Endodermal cell (in vitro differentiated cells): Measurements from ENCODE around the gene SPEM2. TPM values are rescaled to one million over a fixed set of nuclear protein-coding genes. Genes with fewer than 3 reads are reported as not detected.

Experiments used
- DNase-seq: peaks from one replicate; pipeline ENCODE4 v3.0.0-alpha.2; 2017
- H3K27ac ChIP-seq: 2 replicates; pipeline ENCODE4 v1.5.1; 2013; ENCODE audit warnings: mild to moderate bottlenecking, low read depth, low read length, moderate library complexity
- H3K27me3 ChIP-seq: 2 replicates; pipeline ENCODE4 v1.6.1; 2013; ENCODE audit warnings: mild to moderate bottlenecking, low read length, moderate library complexity; ENCODE audit not compliant: insufficient read depth, control insufficient read depth, poor library complexity, severe bottlenecking
- H3K36me3 ChIP-seq: 2 replicates; pipeline ENCODE4 v1.7.0; 2013; ENCODE audit warnings: mild to moderate bottlenecking, low read length, moderate library complexity; ENCODE audit not compliant: control insufficient read depth, insufficient read depth
- H3K4me1 ChIP-seq: one replicate; pipeline ENCODE4 v1.7.0; 2013; ENCODE audit warnings: low read length; ENCODE audit not compliant: control insufficient read depth, insufficient read depth
- H3K4me3 ChIP-seq: 2 replicates; pipeline ENCODE4 v1.5.1; 2013; ENCODE audit warnings: mild to moderate bottlenecking, low read length, moderate library complexity
- H3K9ac ChIP-seq: 2 replicates; pipeline ENCODE4 v1.6.1; 2013; ENCODE audit warnings: mild to moderate bottlenecking, low read length, moderate library complexity; ENCODE audit not compliant: poor library complexity, severe bottlenecking; ENCODE audit errors: extremely low read depth
- H3K9me3 ChIP-seq: 2 replicates; pipeline ENCODE4 v1.6.1; 2013; ENCODE audit warnings: mild to moderate bottlenecking, low read length, moderate library complexity; ENCODE audit not compliant: control insufficient read depth
- H3K27ac Mint-ChIP-seq: 2 replicates; pipeline ENCODE4 v1.8.0; 2020; ENCODE audit warnings: mixed read lengths
- H3K27me3 Mint-ChIP-seq: 2 replicates; pipeline ENCODE4 v1.8.0; 2021; ENCODE audit warnings: mild to moderate bottlenecking, mixed read lengths; ENCODE audit not compliant: insufficient read depth
- H3K36me3 Mint-ChIP-seq: 2 replicates; pipeline ENCODE4 v1.8.0; 2020; ENCODE audit warnings: low read depth, mixed read lengths
- H3K4me1 Mint-ChIP-seq: 2 replicates; pipeline ENCODE4 v1.8.0; 2020; ENCODE audit warnings: mixed read lengths
- H3K4me3 Mint-ChIP-seq: 2 replicates; pipeline ENCODE4 v1.8.0; 2020; ENCODE audit warnings: mild to moderate bottlenecking, moderate library complexity, mixed read lengths
- H3K9me3 Mint-ChIP-seq: 2 replicates; pipeline ENCODE4 v1.8.0; 2020; ENCODE audit warnings: mild to moderate bottlenecking, mixed read lengths
- CTCF ChIP-seq: fragments of 200-600 bp; sonication (generic); conservative IDR thresholded peaks from 2 replicates; pipeline ENCODE4 v1.5.0; 2021; ENCODE audit warnings: antibody characterized with exemption, mild to moderate bottlenecking
- WGBS, 2 experiments: methylation state at CpG; one replicate each; pipeline versions ENCODE4 v1.1.5 to v1.1.7; 2013; ENCODE audit warnings: missing lambda C conversion rate in 2 of 2, mixed read lengths in 1 of 2; ENCODE audit not compliant: insufficient coverage in 1 of 2, insufficient read length in 1 of 2; 5-methylcytosine and 5-hydroxymethylcytosine counted together
- total RNA-seq, 2 donors: library from RNA; stranded (reverse); fragmentation: NEBNext Ultra II Directional in 1 of 2; extraction: Animal tissue kit (Norgen Biotek cat#: 25700) in 1 of 2; gene quantifications; 2 replicates in 1 of 2; 3 replicates in 1 of 2; pipeline ENCODE4 v1.2.1, GENCODE V29; 2021

Gene SPEM2
- total RNA-seq, 2 donors from 2014 or later, result not detected

- no peaks in the 10 kb centered on the region for H3K27me3 ChIP-seq
- peaks cover 43% of the 10 kb centered on the region for H3K36me3 ChIP-seq
- Mint-ChIP-seq H3K27me3 (peaks cover 8% of the 10 kb centered on the region), H3K9me3 (no peaks in the 10 kb centered on the region), H3K4me1 (no peaks in the 10 kb centered on the region), H3K27ac (no peak overlapping the region), H3K36me3 (peaks cover 46% of the 10 kb centered on the region), H3K4me3 (no peak overlapping the region)
- no peaks in the 10 kb centered on the region for H3K4me1 ChIP-seq
- no peak overlapping the region for H3K4me3 ChIP-seq
- whole genome bisulfite sequencing, 2 experiments, result 88 to 90% methylated on average over 2 to 6 of the region's 6 CpGs
- TF ChIP-seq CTCF, result no peak
- H3K9ac ChIP-seq, result no peak overlapping the region
- DNase-seq, result no peak
- H3K27ac ChIP-seq, result no peak overlapping the region
- no peaks in the 10 kb centered on the region for H3K9me3 ChIP-seq
Observed at GRCh38 chr17:7413346-7413985, 11.9 kb upstream of the SPEM2 start.

GRCh38 chr17:7414837-7415236, 10.6 kb upstream of the SPEM2 start:
- H3K27ac ChIP-seq, result no peak overlapping the region
- DNase-seq, result no peak
- H3K4me3 ChIP-seq, result no peak overlapping the region
- Mint-ChIP-seq H3K4me1 (no peaks in the 10 kb centered on the region), H3K9me3 (no peaks in the 10 kb centered on the region), H3K27me3 (no peaks in the 10 kb centered on the region), H3K4me3 (no peak overlapping the region), H3K27ac (no peak overlapping the region), H3K36me3 (peaks cover 35% of the 10 kb centered on the region)
- H3K9me3 ChIP-seq, result no peaks in the 10 kb centered on the region
- WGBS, 2 experiments, result 87 to 88% methylated on average over 10 to 14 of the region's 14 CpGs
- H3K36me3 ChIP-seq, result peaks cover 31% of the 10 kb centered on the region
- H3K4me1 ChIP-seq, result no peaks in the 10 kb centered on the region
- TF ChIP-seq CTCF, result no peak
- H3K9ac ChIP-seq, result no peak overlapping the region
- no peaks in the 10 kb centered on the region for H3K27me3 ChIP-seq

- Mint-ChIP-seq H3K36me3 (peaks cover 25% of the 10 kb centered on the region), H3K4me3 (no peak overlapping the region)
- H3K9me3 ChIP-seq, result no peaks in the 10 kb centered on the region
Observed at GRCh38 chr17:7415784-7416183, 9.6 kb upstream of the SPEM2 start.

More at GRCh38 chr17:7415784-7416183, 9.6 kb upstream of the SPEM2 start:
- Mint-ChIP-seq H3K4me1 (no peaks in the 10 kb centered on the region), H3K27me3 (no peaks in the 10 kb centered on the region), H3K9me3 (no peaks in the 10 kb centered on the region), H3K27ac (no peak overlapping the region)
- H3K36me3 ChIP-seq, result peaks cover 21% of the 10 kb centered on the region
- DNase-seq, result no peak
- no peak for TF ChIP-seq CTCF
- H3K4me3 ChIP-seq, result no peak overlapping the region
- WGBS, 2 experiments, result 95% methylated on average over 11 to 23 of the region's 23 CpGs
- no peaks in the 10 kb centered on the region for H3K4me1 ChIP-seq
- no peak overlapping the region for H3K9ac ChIP-seq
- no peak overlapping the region for H3K27ac ChIP-seq
- no peaks in the 10 kb centered on the region for H3K27me3 ChIP-seq
